HL-60 (cell line): ENCODE results near the gene KHSRP.
"Not testable (repeated sequence)": the region's sequence is repeated elsewhere in the genome, so short reads cannot be mapped to it uniquely, and the experiment has no call there.

Experiments
- DNase-seq, 2 experiments: peaks; one replicate each; pipeline ENCODE4 v3.0.0-alpha.2; 2010 to 2020; ENCODE audit warnings: low read depth in 1 of 2, low spot score in 1 of 2
- H3K27ac ChIP-seq: fragments of 250-450 bp; sonication (Bioruptor Pico); replicated peaks from 2 replicates; pipeline ENCODE4 v1.5.1; 2020; ENCODE audit warnings: mild to moderate bottlenecking, moderate library complexity
- H3K27me3 ChIP-seq: fragments of 250-450 bp; sonication (Bioruptor Pico); 2 replicates; pipeline ENCODE4 v1.5.1; 2021; ENCODE audit warnings: mild to moderate bottlenecking, moderate library complexity; ENCODE audit not compliant: insufficient read depth, poor library complexity, severe bottlenecking
- H3K4me3 ChIP-seq: replicated peaks from 2 replicates; pipeline ENCODE4 v1.5.1; 2011; ENCODE audit warnings: mild to moderate bottlenecking, control low read depth, low read length; ENCODE audit not compliant: insufficient read depth
- GABPA ChIP-seq: IDR thresholded peaks from 2 replicates; pipeline ENCODE4 v1.6.1; 2012; ENCODE audit warnings: low read depth
- POLR2AphosphoS5 ChIP-seq: IDR thresholded peaks from 2 replicates; pipeline ENCODE4 v1.6.1; 2012; ENCODE audit warnings: low read depth
- SPI1 ChIP-seq: IDR thresholded peaks from 2 replicates; pipeline ENCODE4 v1.6.1; 2012; ENCODE audit warnings: low read depth, mild to moderate bottlenecking, borderline replicate concordance
- TF ChIP-seq, protein P1 (sequence below): IDR thresholded peaks from 2 replicates; pipeline ENCODE4 v1.6.1; 2012; ENCODE audit warnings: low read depth; ENCODE audit not compliant: insufficient replicate concordance
- TF ChIP-seq, protein P2 (sequence below): IDR thresholded peaks from one replicate; pipeline ENCODE4 v1.5.1; 2011; ENCODE audit warnings: low read length, control low read depth, inconsistent platforms; ENCODE audit not compliant: insufficient read depth

Gene KHSRP

GRCh38 chr19:6402058-6402457 lies 22.6 kb downstream of the KHSRP start:
- no peak for DNase-seq
- H3K4me3 ChIP-seq = no peak overlapping the region
- TF ChIP-seq, protein P1, sequence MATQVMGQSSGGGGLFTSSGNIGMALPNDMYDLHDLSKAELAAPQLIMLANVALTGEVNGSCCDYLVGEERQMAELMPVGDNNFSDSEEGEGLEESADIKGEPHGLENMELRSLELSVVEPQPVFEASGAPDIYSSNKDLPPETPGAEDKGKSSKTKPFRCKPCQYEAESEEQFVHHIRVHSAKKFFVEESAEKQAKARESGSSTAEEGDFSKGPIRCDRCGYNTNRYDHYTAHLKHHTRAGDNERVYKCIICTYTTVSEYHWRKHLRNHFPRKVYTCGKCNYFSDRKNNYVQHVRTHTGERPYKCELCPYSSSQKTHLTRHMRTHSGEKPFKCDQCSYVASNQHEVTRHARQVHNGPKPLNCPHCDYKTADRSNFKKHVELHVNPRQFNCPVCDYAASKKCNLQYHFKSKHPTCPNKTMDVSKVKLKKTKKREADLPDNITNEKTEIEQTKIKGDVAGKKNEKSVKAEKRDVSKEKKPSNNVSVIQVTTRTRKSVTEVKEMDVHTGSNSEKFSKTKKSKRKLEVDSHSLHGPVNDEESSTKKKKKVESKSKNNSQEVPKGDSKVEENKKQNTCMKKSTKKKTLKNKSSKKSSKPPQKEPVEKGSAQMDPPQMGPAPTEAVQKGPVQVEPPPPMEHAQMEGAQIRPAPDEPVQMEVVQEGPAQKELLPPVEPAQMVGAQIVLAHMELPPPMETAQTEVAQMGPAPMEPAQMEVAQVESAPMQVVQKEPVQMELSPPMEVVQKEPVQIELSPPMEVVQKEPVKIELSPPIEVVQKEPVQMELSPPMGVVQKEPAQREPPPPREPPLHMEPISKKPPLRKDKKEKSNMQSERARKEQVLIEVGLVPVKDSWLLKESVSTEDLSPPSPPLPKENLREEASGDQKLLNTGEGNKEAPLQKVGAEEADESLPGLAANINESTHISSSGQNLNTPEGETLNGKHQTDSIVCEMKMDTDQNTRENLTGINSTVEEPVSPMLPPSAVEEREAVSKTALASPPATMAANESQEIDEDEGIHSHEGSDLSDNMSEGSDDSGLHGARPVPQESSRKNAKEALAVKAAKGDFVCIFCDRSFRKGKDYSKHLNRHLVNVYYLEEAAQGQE = no peak
- no peak for TF ChIP-seq SPI1
- TF ChIP-seq, protein P2, sequence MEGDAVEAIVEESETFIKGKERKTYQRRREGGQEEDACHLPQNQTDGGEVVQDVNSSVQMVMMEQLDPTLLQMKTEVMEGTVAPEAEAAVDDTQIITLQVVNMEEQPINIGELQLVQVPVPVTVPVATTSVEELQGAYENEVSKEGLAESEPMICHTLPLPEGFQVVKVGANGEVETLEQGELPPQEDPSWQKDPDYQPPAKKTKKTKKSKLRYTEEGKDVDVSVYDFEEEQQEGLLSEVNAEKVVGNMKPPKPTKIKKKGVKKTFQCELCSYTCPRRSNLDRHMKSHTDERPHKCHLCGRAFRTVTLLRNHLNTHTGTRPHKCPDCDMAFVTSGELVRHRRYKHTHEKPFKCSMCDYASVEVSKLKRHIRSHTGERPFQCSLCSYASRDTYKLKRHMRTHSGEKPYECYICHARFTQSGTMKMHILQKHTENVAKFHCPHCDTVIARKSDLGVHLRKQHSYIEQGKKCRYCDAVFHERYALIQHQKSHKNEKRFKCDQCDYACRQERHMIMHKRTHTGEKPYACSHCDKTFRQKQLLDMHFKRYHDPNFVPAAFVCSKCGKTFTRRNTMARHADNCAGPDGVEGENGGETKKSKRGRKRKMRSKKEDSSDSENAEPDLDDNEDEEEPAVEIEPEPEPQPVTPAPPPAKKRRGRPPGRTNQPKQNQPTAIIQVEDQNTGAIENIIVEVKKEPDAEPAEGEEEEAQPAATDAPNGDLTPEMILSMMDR = no peak
- no peak for TF ChIP-seq GABPA
- no peak for TF ChIP-seq POLR2AphosphoS5
- no peak overlapping the region for H3K27ac ChIP-seq
- no peaks in the 10 kb centered on the region for H3K27me3 ChIP-seq

- not testable (repeated sequence) for H3K27me3 ChIP-seq, H3K4me3 ChIP-seq, H3K27ac ChIP-seq, DNase-seq
Measured at GRCh38 chr19:6400062-6400944, 24.3 kb downstream of the KHSRP start.

- DNase-seq = no peak
- no peak overlapping the region for H3K27ac ChIP-seq
- no peak overlapping the region for H3K4me3 ChIP-seq
- no peaks in the 10 kb centered on the region for H3K27me3 ChIP-seq
- TF ChIP-seq GABPA (no peak), POLR2AphosphoS5 (no peak), SPI1 (no peak)
- TF ChIP-seq, protein P1 = no peak
- TF ChIP-seq, protein P2 = no peak
Measured at GRCh38 chr19:6396305-6396704, 28.3 kb downstream of the KHSRP start.

GRCh38 chr19:6394831-6395230 lies 29.8 kb downstream of the KHSRP start:
- DNase-seq = no peak
- TF ChIP-seq SPI1 (no peak), GABPA (no peak), POLR2AphosphoS5 (no peak)
- TF ChIP-seq, protein P2 = no peak
- TF ChIP-seq, protein P1 = no peak
- no peak overlapping the region for H3K27ac ChIP-seq
- no peaks in the 10 kb centered on the region for H3K27me3 ChIP-seq
- no peak overlapping the region for H3K4me3 ChIP-seq
